Activated T-cell treated with anti-CD3 and anti-CD28 coated beads, Interleukin-2, amount 50 U/mL, for 24 hours (primary cell): ENCODE results near the gene MOV10.
"Not testable (repeated sequence)": the region's sequence is repeated elsewhere in the genome, so short reads cannot be mapped to it uniquely, and the experiment has no call there.

Experiments
- DNase-seq: peaks from one replicate; pipeline ENCODE4 v3.0.0-alpha.2; 2020
- H3K27ac Mint-ChIP-seq: 2 replicates; pipeline ENCODE4 v1.8.0; 2020; ENCODE audit warnings: mild to moderate bottlenecking, mixed read lengths
- H3K27me3 Mint-ChIP-seq: 2 replicates; pipeline ENCODE4 v1.8.0; 2020; ENCODE audit warnings: mixed read lengths
- H3K36me3 Mint-ChIP-seq: 2 replicates; pipeline ENCODE4 v1.8.0; 2020; ENCODE audit warnings: low read depth, mixed read lengths
- H3K4me1 Mint-ChIP-seq: 2 replicates; pipeline ENCODE4 v1.8.0; 2020; ENCODE audit warnings: low read depth, mixed read lengths
- H3K4me3 Mint-ChIP-seq: 2 replicates; pipeline ENCODE4 v1.8.0; 2020; ENCODE audit warnings: mild to moderate bottlenecking, moderate library complexity, mixed read lengths
- H3K9me3 Mint-ChIP-seq: 2 replicates; pipeline ENCODE4 v1.8.0; 2020; ENCODE audit warnings: mixed read lengths

The MOV10 gene

GRCh38 chr1:112721294-112721693 is 46.8 kb downstream of the MOV10 start:
- Mint-ChIP-seq H3K27me3 (peaks cover 29% of the 10 kb centered on the region), H3K4me1 (peaks cover 25% of the 10 kb centered on the region)
- not testable (repeated sequence) for H3K4me3 Mint-ChIP-seq, DNase-seq, H3K27ac Mint-ChIP-seq, H3K9me3 Mint-ChIP-seq, H3K36me3 Mint-ChIP-seq

- Mint-ChIP-seq H3K36me3 (no peaks in the 10 kb centered on the region), H3K4me1 (peaks cover 22% of the 10 kb centered on the region), H3K4me3 (no peak overlapping the region), H3K9me3 (no peaks in the 10 kb centered on the region), H3K27ac (no peak overlapping the region), H3K27me3 (peaks cover 29% of the 10 kb centered on the region)
- no peak for DNase-seq
These were observed 47.6 kb downstream of the MOV10 start for GRCh38 chr1:112721966-112722524.

- Mint-ChIP-seq H3K36me3 (no peaks in the 10 kb centered on the region), H3K27me3 (peaks cover 29% of the 10 kb centered on the region), H3K4me3 (no peak overlapping the region), H3K9me3 (no peaks in the 10 kb centered on the region), H3K27ac (peak overlapping the region; percentile 75), H3K4me1 (peaks cover 18% of the 10 kb centered on the region)
- no peak for DNase-seq
These were observed 48.4 kb downstream of the MOV10 start for GRCh38 chr1:112722601-112723510.

GRCh38 chr1:112723511-112723839 is 49.0 kb downstream of the MOV10 start:
- H3K36me3 Mint-ChIP-seq: no peaks in the 10 kb centered on the region
- no peaks in the 10 kb centered on the region for H3K9me3 Mint-ChIP-seq
- H3K4me3 Mint-ChIP-seq: no peak overlapping the region
- H3K27ac Mint-ChIP-seq: peak overlapping the region; percentile 15
- DNase-seq: no peak
- H3K4me1 Mint-ChIP-seq: peaks cover 15% of the 10 kb centered on the region
- peaks cover 29% of the 10 kb centered on the region for H3K27me3 Mint-ChIP-seq

- H3K4me3 Mint-ChIP-seq, H3K27ac Mint-ChIP-seq, DNase-seq, H3K9me3 Mint-ChIP-seq, H3K36me3 Mint-ChIP-seq: not testable (repeated sequence)
- Mint-ChIP-seq H3K4me1 (peaks cover 11% of the 10 kb centered on the region), H3K27me3 (peaks cover 23% of the 10 kb centered on the region)
These were observed 49.8 kb downstream of the MOV10 start for GRCh38 chr1:112724240-112724639.

GRCh38 chr1:112727716-112728115 is 53.3 kb downstream of the MOV10 start:
- no peak for DNase-seq
- Mint-ChIP-seq H3K4me1 (peaks cover 8% of the 10 kb centered on the region), H3K9me3 (no peaks in the 10 kb centered on the region), H3K4me3 (no peak overlapping the region), H3K27me3 (peaks cover 4% of the 10 kb centered on the region), H3K27ac (no peak overlapping the region), H3K36me3 (no peaks in the 10 kb centered on the region)

GRCh38 chr1:112728306-112728971 is 54.0 kb downstream of the MOV10 start:
- not testable (repeated sequence) for H3K36me3 Mint-ChIP-seq, H3K9me3 Mint-ChIP-seq, DNase-seq, H3K27ac Mint-ChIP-seq, H3K27me3 Mint-ChIP-seq, H3K4me3 Mint-ChIP-seq, H3K4me1 Mint-ChIP-seq

GRCh38 chr1:112729011-112729410 is 54.6 kb downstream of the MOV10 start:
- not testable (repeated sequence) for H3K36me3 Mint-ChIP-seq, H3K4me1 Mint-ChIP-seq, H3K27me3 Mint-ChIP-seq, H3K4me3 Mint-ChIP-seq, H3K27ac Mint-ChIP-seq, H3K9me3 Mint-ChIP-seq, DNase-seq

- DNase-seq: no peak
- Mint-ChIP-seq H3K27me3 (no peaks in the 10 kb centered on the region), H3K9me3 (no peaks in the 10 kb centered on the region), H3K36me3 (no peaks in the 10 kb centered on the region), H3K4me3 (no peak overlapping the region), H3K4me1 (peaks cover 10% of the 10 kb centered on the region), H3K27ac (no peak overlapping the region)
These were observed 55.5 kb downstream of the MOV10 start for GRCh38 chr1:112729909-112730308.

GRCh38 chr1:112731451-112731850 is 57.0 kb downstream of the MOV10 start:
- Mint-ChIP-seq H3K27ac (no peak overlapping the region), H3K9me3 (no peaks in the 10 kb centered on the region), H3K27me3 (no peaks in the 10 kb centered on the region), H3K4me1 (peaks cover 18% of the 10 kb centered on the region), H3K36me3 (no peaks in the 10 kb centered on the region), H3K4me3 (no peak overlapping the region)
- no peak for DNase-seq

- Mint-ChIP-seq H3K36me3 (no peaks in the 10 kb centered on the region), H3K4me3 (no peak overlapping the region), H3K9me3 (no peaks in the 10 kb centered on the region), H3K4me1 (peaks cover 28% of the 10 kb centered on the region), H3K27me3 (peaks cover 31% of the 10 kb centered on the region), H3K27ac (peak overlapping the region; percentile 67)
- DNase-seq: no peak
These were observed 61.3 kb downstream of the MOV10 start for GRCh38 chr1:112735752-112736151.

- peaks cover 49% of the 10 kb centered on the region for H3K27me3 Mint-ChIP-seq
- DNase-seq: no peak
- peaks cover 28% of the 10 kb centered on the region for H3K4me1 Mint-ChIP-seq
- H3K4me3 Mint-ChIP-seq: no peak overlapping the region
- no peak overlapping the region for H3K27ac Mint-ChIP-seq
- no peaks in the 10 kb centered on the region for H3K36me3 Mint-ChIP-seq
- H3K9me3 Mint-ChIP-seq: no peaks in the 10 kb centered on the region
These were observed 63.1 kb downstream of the MOV10 start for GRCh38 chr1:112737573-112737972.

- peaks cover 86% of the 10 kb centered on the region for H3K27me3 Mint-ChIP-seq
- no peak overlapping the region for H3K27ac Mint-ChIP-seq
These were observed 68.9 kb downstream of the MOV10 start for GRCh38 chr1:112743174-112744008.

GRCh38 chr1:112744009-112744578 is 69.6 kb downstream of the MOV10 start:
- peaks cover 14% of the 10 kb centered on the region for H3K4me1 Mint-ChIP-seq
- H3K9me3 Mint-ChIP-seq: no peaks in the 10 kb centered on the region
- H3K4me3 Mint-ChIP-seq: no peak overlapping the region
- H3K27ac Mint-ChIP-seq: no peak overlapping the region
- no peaks in the 10 kb centered on the region for H3K36me3 Mint-ChIP-seq
- peaks cover 86% of the 10 kb centered on the region for H3K27me3 Mint-ChIP-seq
- peak; percentile 47 for DNase-seq

More at GRCh38 chr1:112743174-112744008, 68.9 kb downstream of the MOV10 start:
- Mint-ChIP-seq H3K36me3 (no peaks in the 10 kb centered on the region), H3K4me1 (peaks cover 14% of the 10 kb centered on the region), H3K4me3 (no peak overlapping the region), H3K9me3 (no peaks in the 10 kb centered on the region)
- DNase-seq: no peak
